GM21723 (cell line): ENCODE data around the gene FUS.
"Not testable (repeated sequence)": the region's sequence is repeated elsewhere in the genome, so short reads cannot be mapped to it uniquely, and the experiment has no call there.

ENCODE experiments used
- ATAC-seq: cut with Tn5 transposase; IDR thresholded peaks from one replicate; pipeline ENCODE4 v1.9.1; 2021; ENCODE audit warnings: mild to moderate bottlenecking, moderate library complexity; ENCODE audit not compliant: unreplicated experiment

Gene FUS

GRCh38 chr16:31179747-31180459 lies at the start of gene FUS:
FUS (plus strand) TSS chr16:31180139; CDS start chr16:31180215, 76 bp downstream.
- peak; percentile 53 for ATAC-seq

- no peak for ATAC-seq
Measured at GRCh38 chr16:31130336-31130891, 49.5 kb upstream of the FUS start.

- no peak for ATAC-seq
Measured at GRCh38 chr16:31130899-31131298, 49.0 kb upstream of the FUS start.

- ATAC-seq = no peak
Measured at GRCh38 chr16:31131416-31131815, 48.5 kb upstream of the FUS start.

GRCh38 chr16:31131841-31132271 lies 48.1 kb upstream of the FUS start:
- no peak for ATAC-seq

GRCh38 chr16:31132303-31132979 lies 47.5 kb upstream of the FUS start:
- ATAC-seq = no peak

- ATAC-seq = no peak
Measured at GRCh38 chr16:31133046-31133501, 46.9 kb upstream of the FUS start.

GRCh38 chr16:31134091-31134571 lies 45.8 kb upstream of the FUS start:
- no peak for ATAC-seq

GRCh38 chr16:31134625-31135534 lies 45.1 kb upstream of the FUS start:
- no peak for ATAC-seq

- no peak for ATAC-seq
Measured at GRCh38 chr16:31135535-31136286, 44.2 kb upstream of the FUS start, which contains the start of gene PRSS8. PRSS8 (minus strand) TSS chr16:31135727; CDS start chr16:31135498, 229 bp downstream.

- ATAC-seq = no peak
Measured at GRCh38 chr16:31136287-31136662, 43.7 kb upstream of the FUS start.

- not testable (repeated sequence) for ATAC-seq
Measured at GRCh38 chr16:31136822-31137499, 43.0 kb upstream of the FUS start.

- no peak for ATAC-seq
Measured at GRCh38 chr16:31138621-31139578, 41.0 kb upstream of the FUS start.

GRCh38 chr16:31141071-31141469 lies 38.9 kb upstream of the FUS start:
- ATAC-seq = not testable (repeated sequence)

GRCh38 chr16:31141489-31142108 lies 38.3 kb upstream of the FUS start:
- peak; percentile 3 for ATAC-seq

- ATAC-seq = peak; percentile 85
Measured at GRCh38 chr16:31142109-31143010, 37.6 kb upstream of the FUS start.
